Cerebellar nuclear complex (tissue), 1 donor: ENCODE measurements around the gene PPFIBP2.
"Not testable (repeated sequence)": the region's sequence is repeated elsewhere in the genome, so short reads cannot be mapped to it uniquely, and the experiment has no call there.

Experiments
- DNase-seq, 2 experiments: peaks; one replicate each; lab custom pipeline; 2025; lab: John Stamatoyannopoulos, UW

PPFIBP2 gene

DNA sequence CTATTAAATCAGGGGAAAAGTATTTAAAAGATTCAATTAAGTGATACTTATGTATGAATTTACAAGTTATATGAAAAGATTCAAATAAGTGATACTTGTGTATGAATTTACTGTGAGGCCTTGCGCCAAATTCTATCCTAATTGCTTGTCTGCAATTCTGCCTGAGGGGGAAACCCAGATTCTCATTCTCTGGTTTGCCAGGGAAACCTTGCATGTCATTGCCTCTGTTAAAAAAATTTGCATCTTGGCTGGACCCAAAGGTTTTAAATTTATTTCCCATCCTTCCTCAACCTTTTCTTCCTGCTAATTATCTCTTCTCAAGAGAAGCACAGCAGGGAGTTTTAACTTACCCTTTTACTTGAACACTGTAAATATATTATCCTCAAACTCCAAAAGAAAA, 14.7 kb upstream of the PPFIBP2 start:
- DNase-seq = no peak

- DNase-seq = no peak
Observed at GRCh38 chr11:7500251-7500650, 13.5 kb upstream of the PPFIBP2 start.

DNA sequence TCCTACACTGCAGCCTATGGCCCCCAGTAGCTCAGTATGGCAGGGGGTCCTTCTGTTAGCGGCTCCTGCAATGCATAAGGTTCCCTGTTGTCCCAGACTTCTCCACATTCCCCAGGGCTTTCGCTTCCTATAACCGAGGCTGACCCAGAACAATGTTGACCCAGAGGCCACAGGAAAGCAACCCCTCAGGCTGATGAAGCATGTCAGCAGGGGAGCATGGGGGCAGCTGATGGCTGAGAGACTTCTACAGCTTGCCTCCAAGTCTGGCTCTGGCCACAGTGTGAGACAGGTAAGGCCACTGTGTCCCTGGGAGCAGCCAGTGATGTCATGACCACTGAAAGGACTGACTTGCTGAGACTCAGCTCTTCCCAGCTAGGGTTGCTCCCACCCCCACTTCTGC, 12.5 kb upstream of the PPFIBP2 start:
- no peak for DNase-seq

GRCh38 chr11:7501894-7502293, 11.9 kb upstream of the PPFIBP2 start:
- no peak for DNase-seq

GRCh38 chr11:7506243-7506642, 7.6 kb upstream of the PPFIBP2 start:
- DNase-seq = no peak

DNA sequence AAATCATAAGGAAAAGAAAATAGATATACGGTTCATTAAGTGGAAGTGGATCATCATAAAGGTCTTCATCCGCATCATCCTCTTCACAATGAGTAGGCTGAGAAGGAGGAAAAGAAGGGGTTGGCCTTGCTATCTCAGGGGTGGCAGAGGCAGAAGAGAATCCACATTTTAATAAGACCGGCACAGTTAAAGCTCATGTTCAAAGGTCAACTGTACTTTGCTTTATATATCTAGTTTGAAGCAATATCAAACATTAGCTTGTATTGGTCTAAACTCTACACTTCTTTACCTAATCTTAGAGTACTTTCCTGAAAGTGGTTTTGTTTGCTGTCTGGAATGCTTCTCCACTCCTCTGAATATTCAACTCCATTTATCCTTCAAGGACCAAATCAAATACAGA, 5.7 kb upstream of the PPFIBP2 start:
- no peak for DNase-seq

DNA sequence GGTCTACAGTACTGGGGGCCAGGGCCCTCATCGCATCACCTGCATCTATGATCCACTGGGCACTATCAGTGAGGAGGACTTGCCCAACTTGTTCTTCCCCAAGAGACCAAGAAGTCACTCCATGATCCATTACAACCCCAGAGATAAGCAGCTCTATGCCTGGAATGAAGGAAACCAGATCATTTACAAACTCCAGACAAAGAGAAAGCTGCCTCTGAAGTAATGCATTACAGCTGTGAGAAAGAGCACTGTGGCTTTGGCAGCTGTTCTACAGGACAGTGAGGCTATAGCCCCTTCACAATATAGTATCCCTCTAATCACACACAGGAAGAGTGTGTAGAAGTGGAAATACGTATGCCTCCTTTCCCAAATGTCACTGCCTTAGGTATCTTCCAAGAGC, 3.8 kb upstream of the PPFIBP2 start:
- no peak for DNase-seq

DNA sequence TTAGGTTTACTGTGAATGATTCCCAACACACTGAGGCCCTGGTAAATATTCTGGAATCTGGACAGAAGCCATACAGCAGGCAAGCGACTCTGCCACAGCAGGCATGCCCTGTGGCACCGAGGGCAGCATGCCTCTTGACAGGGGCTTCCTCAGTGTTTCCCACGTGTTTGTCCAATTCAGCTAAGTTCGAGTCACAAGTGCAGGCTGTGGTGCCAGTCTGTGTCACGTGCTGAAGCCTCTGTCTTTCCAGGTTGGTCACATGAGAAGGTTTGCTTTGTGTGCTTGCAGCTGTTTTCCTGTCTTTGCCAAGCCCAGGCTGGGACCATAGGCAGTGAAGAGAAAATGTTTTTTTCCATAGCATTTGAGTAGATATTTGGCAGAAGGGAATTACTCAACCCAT, 2.4 kb upstream of the PPFIBP2 start:
- DNase-seq = no peak

GRCh38 chr11:7512525-7513233, 1.1 kb upstream of the PPFIBP2 start:
- DNase-seq = no peak

DNA sequence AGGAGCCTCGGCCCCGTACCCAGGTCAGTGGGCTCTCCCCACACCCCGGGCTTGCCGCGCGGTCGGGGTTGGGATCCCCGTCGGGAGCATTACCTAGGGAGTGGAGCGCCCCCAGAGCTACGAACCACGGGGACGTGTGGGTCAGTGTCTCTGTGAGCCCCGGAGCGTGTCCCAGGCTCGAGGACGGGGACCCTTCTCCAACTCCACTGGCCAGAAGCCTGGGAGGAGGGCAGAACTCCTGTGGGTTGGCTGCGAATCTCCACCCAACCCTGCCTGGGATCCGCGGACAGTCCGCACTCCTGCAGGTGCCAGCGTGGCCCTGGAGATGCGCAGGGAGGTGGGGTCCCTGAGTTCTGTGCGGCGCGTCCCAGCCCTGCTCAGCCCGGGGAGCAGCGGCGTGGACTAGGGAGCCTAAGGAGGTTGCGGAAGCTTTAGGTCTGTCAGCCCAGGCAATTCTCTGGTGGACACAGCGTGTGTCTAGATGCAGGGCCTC, 346 bp downstream of the PPFIBP2 start:
- DNase-seq = no peak

DNA sequence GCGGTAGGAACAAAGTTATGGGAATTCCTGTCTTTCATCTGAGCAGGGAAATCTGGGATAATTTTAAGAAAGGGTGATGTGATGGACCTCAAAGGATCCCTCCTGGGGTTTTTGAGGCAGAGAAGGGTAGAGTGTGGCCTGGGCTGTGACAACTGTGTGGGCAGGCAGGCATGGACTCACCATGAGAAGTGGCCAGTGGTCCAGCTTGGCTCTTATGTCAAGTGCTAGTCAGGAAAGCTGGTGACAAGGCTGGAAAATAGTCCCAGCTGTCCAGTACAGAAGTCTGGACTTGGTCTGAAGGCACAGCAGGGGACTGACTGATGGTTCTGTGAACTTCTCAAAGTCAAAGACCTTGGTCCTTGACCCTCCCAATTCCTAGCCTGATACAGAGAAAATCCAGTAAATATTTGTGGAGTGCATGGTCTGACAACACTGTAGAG, 1.7 kb downstream of the PPFIBP2 start:
- DNase-seq = no peak

DNA sequence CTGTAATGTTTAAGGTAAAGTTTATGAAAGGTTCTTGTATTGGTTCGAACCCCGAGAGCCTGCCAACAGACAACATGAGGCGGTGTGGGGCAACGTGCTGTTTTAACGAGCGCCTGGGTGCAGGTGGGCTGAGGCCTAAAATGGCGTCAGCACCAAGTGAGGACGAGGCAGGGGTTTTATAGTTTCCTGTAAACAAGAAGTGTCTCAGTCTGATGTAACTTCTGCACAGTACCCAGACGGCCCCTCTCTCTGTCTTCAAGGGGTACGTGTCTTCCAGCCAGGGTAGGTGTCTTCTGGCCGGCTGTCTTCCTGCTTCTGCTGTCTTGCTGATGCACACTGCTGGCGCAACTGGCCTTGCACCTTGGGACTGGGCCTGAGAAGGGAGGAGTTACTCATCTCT, 2.7 kb downstream of the PPFIBP2 start:
- DNase-seq = no peak

- not testable (repeated sequence) for DNase-seq
Observed at GRCh38 chr11:7517743-7518142, 3.9 kb downstream of the PPFIBP2 start.

DNA sequence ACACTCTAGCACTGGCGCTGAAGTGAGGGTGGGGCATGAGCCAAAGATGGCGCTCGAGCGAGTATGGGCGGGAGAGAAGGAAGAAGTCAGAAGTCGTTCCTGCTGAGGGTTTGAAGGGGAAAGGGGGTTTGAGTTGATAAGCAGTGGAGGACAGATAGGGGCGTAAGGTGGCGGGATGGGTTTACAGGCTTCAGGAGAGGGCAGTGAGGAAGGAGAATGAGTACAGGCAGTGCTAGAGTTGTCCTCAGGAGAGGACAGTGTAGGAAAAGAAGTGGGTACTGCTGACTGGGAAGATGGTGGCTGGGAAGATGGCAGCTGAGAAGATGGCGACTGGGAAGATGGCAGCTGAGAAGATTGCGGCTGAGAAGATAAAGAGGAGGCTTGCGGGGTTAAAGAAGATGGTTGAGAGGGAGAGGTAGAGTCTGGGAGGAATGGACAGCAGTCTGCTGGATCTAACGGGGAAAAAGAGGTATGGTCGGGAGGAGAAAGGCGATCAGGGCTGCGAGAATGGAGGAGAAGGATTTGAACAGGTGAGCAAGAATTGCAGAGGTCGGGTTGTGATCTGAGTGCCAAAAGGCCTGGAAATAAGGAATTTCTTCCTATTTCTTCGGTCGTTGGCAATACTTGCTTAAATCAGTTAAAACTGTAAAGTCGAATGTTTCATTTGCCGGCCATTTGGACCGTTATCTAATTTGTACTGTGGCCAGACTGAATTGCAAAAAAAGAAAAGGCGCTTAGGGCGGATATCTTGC, 5.2 kb downstream of the PPFIBP2 start:
- no peak for DNase-seq

DNA sequence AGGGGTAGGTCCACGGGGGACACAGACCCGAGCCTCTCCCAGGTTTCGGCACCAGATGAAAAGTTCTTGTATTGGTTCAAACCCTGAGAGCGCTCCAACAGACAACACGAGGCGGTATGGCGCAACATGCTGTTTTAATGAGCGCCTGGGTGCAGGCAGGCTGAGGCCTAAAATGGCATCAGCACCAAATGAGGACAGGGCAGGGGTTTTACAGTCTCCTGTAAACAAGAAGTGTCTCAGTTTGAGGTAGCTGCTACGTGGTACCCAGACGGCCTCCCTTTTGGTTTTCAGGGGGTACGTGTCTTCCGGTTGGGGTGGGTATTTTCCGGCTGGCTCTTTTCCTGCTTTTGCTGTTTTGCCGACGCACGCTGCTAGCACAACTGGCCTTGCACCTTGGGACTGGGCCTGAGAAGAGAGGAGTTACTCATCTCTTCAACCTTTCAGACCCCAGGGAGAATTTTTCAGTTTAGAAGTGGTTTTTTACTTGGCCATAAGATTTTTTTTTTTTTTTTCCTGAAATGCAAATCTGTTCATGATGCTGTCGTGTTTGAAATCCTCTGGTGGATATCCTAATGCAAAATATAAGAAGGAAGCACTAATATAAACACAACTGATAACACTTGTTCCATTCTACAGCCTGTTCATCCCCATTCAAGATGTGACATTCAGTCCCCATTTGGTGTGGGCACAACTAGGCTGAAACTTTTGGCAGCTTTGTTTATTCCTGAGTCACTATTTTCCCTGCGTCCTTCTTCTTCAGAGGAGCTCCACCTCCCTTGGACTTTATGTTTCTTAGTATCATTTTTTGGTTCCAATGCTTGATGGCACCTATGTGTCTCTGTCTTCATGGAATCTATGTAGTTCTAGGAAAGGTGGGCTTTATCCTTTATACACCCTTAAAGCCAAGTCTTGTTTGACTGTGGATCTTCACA, 6.5 kb downstream of the PPFIBP2 start:
- DNase-seq = no peak

DNA sequence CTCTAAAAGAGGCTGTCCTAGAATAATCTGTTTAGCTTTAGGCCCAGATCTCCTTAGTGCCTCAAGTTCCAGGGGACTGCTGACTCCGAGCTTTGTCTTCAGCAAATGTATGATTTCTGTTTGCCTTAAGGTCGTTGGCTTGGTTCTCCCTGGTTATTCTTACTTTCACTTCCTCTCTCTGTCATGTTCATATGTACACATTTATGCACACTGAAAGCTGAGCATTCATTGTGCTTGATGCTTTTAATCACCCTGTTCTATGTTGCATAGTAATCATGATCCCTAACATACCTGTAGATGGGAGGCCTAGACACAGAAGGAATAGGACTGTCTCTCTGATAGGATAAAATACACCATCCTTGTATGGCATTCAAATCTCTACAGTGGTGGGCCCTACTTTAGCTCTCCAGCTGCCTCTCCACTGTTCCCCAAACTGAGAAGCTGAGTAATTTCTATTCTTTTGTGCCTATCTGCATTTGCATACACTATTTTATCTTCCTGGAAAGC, 7.2 kb downstream of the PPFIBP2 start:
- DNase-seq = no peak

DNA sequence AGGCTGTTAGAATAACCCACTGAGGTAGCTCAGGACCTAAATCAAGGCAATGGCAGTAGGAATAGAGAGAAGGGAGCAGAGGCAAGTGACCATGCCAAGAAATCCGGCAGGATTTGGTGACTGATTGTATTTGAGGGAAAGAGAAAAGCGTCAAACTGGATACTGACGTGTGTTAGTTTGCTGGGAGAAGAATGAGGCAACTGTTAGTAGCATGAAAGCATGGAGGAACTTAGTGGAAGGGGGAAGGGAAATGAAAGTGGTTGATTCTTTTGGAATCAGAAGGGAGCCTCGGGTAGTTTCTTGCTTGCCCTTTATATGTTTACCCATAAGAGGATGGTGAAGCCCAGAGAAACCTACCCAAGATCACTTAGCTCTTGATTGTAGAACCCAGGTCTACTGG, 8.3 kb downstream of the PPFIBP2 start:
- no peak for DNase-seq

DNA sequence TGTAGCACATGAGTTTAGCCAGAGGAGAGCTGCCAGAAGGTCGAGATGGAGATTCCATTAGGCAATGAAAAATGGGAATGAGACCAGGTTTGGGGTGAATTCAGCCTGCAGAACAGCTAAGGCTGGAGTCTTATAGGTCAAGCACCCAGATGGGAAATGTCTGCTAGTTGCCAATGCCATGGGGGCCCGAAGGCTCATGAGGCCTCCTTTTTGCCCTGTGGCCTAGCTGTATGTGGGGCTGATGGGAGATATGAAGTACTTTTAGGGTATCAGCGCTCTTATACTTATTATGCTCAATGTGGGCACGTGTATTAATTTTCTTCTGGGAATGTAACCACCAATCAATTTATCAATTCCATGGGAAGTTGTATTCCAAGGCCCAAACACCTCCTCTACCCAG, 8.7 kb downstream of the PPFIBP2 start:
- no peak for DNase-seq

DNA sequence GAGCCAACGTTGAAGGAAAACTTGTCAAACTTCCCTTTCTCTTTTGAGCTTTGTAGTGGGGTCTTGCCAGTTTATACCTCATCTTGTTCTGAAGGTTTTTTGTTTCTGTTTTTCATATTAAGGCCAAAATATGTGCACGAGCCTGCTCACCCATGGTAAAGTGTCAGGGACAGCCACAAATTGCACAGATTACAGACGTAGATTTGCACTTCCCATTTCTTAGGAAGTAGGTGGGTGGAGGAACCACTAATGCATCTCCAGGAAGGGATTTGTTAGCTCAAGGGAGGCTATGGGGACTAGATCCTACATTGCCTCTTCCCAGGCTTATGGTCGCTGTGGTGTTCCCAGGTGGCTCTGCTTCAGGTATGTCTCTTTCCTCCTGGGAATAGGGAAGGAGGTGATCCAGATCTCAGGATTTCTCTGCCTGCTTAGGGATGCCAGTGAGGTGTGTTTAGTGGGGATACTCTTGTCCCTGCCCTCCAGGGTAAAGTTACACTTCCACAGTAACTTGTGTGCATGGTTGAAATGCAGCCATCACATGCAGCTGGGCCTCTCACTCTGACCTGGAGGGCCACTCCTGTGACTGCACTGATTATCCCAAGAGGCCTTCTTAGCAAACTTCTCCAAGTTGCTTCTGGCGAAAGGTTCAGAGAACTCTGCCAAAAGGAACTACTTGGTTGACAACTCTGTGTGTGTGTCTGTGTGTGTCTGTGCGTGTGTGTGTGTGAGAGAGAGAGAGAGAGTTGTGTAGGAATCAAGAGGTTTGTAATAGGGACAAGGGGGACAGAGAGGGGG, 9.8 kb downstream of the PPFIBP2 start:
- no peak for DNase-seq

- no peak for DNase-seq
Observed at GRCh38 chr11:7524462-7525235, 10.8 kb downstream of the PPFIBP2 start.

- no peak for DNase-seq
Observed at GRCh38 chr11:7525424-7525823, 11.6 kb downstream of the PPFIBP2 start.
